Measurements from ENCODE around the gene RPS27. TPM values are rescaled to one million over a fixed set of nuclear protein-coding genes. Genes with fewer than 3 reads are reported as not detected.
"Not testable (repeated sequence)": the region's sequence is repeated elsewhere in the genome, so short reads cannot be mapped to it uniquely, and the experiment has no call there.

Gene RPS27
- polyA plus RNA-seq, 1 donor from 2014 or later = 2,235 TPM

DNA sequence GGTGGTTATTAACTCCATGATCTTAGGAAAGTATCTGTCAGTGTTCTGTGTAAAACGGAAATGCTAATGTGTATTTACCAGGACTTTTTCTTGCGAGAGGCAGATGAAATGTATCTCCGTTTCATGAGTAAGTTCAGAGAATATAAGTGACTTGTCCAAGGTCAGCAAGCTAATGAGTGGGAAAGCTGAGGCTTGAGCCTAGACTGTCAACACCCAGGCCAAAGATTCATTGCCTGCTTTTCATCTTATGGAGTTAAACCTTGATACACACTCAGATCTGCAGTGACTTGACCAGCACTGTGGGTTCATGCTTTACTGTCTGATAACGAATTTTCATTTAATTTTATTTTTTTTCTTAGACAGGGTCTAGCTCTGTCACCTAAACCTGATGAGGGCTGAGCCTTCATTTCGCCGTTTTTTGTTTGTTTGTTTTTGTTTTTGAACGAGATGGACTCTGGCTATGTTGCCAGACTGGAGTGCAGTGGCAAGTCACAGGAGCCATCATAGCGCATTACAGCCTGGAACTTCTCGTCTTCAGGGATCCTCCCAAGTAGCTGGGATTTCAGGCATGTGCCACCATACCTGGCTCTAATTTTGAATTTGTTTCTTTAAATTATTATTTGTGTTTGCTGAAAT is 12.2 kb upstream of the RPS27 start:
- Histone ChIP-seq H3K4me3 (ENCODE audit: low read length) (peak overlapping the region; percentile 100), H3K9me3 (ENCODE audit: low read length) (no peaks in the 10 kb centered on the region), H3K27me3 (ENCODE audit: insufficient read depth, low read depth, low read length) (no peaks in the 10 kb centered on the region), H3K79me2 (replicated peaks; ENCODE audit: insufficient read depth, low read length) (peaks cover 11% of the 10 kb centered on the region), H3F3A (ENCODE audit: insufficient read depth, low read length, poor library complexity, severe bottlenecking) (no peaks in the 10 kb centered on the region), H3K9me2 (ENCODE audit: insufficient read depth, low read length) (no peaks in the 10 kb centered on the region), H2AFZ (ENCODE audit: low read depth, low read length) (peak overlapping the region; percentile 61), H3K4me2 (ENCODE audit: low read length) (peak overlapping the region; percentile 59), H3K27ac (ENCODE audit: low read length) (peak overlapping the region; percentile 91), H3K36me3 (ENCODE audit: insufficient read depth, low read length) (no peaks in the 10 kb centered on the region), H4K20me1 (ENCODE audit: insufficient read depth) (no peaks in the 10 kb centered on the region), H3K9ac (ENCODE audit: low read length) (peak overlapping the region; percentile 88)
- no peak for TF ChIP-seq RAD21 (conservative IDR thresholded peaks at IDR 0.05)
- TF ChIP-seq SMC3 (conservative IDR thresholded peaks at IDR 0.05; ENCODE audit: poor library complexity) = no peak
- no peak for TF ChIP-seq TAF1 (IDR thresholded peaks at IDR 0.05; ENCODE audit: low read depth)
- TF ChIP-seq MXI1 (conservative IDR thresholded peaks at IDR 0.05; ENCODE audit: poor library complexity, severe bottlenecking) = no peak
- TF ChIP-seq EZH2 (IDR thresholded peaks at IDR 0.05; ENCODE audit: borderline replicate concordance, insufficient read depth, low read length, poor library complexity, severe bottlenecking) = no peak
- TF ChIP-seq EP300 (conservative IDR thresholded peaks at IDR 0.05; ENCODE audit: poor library complexity, severe bottlenecking) = no peak
- TF ChIP-seq, protein P1, sequence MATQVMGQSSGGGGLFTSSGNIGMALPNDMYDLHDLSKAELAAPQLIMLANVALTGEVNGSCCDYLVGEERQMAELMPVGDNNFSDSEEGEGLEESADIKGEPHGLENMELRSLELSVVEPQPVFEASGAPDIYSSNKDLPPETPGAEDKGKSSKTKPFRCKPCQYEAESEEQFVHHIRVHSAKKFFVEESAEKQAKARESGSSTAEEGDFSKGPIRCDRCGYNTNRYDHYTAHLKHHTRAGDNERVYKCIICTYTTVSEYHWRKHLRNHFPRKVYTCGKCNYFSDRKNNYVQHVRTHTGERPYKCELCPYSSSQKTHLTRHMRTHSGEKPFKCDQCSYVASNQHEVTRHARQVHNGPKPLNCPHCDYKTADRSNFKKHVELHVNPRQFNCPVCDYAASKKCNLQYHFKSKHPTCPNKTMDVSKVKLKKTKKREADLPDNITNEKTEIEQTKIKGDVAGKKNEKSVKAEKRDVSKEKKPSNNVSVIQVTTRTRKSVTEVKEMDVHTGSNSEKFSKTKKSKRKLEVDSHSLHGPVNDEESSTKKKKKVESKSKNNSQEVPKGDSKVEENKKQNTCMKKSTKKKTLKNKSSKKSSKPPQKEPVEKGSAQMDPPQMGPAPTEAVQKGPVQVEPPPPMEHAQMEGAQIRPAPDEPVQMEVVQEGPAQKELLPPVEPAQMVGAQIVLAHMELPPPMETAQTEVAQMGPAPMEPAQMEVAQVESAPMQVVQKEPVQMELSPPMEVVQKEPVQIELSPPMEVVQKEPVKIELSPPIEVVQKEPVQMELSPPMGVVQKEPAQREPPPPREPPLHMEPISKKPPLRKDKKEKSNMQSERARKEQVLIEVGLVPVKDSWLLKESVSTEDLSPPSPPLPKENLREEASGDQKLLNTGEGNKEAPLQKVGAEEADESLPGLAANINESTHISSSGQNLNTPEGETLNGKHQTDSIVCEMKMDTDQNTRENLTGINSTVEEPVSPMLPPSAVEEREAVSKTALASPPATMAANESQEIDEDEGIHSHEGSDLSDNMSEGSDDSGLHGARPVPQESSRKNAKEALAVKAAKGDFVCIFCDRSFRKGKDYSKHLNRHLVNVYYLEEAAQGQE (IDR thresholded peaks at IDR 0.05; ENCODE audit: borderline replicate concordance) = no peak
- TF ChIP-seq, protein P2, sequence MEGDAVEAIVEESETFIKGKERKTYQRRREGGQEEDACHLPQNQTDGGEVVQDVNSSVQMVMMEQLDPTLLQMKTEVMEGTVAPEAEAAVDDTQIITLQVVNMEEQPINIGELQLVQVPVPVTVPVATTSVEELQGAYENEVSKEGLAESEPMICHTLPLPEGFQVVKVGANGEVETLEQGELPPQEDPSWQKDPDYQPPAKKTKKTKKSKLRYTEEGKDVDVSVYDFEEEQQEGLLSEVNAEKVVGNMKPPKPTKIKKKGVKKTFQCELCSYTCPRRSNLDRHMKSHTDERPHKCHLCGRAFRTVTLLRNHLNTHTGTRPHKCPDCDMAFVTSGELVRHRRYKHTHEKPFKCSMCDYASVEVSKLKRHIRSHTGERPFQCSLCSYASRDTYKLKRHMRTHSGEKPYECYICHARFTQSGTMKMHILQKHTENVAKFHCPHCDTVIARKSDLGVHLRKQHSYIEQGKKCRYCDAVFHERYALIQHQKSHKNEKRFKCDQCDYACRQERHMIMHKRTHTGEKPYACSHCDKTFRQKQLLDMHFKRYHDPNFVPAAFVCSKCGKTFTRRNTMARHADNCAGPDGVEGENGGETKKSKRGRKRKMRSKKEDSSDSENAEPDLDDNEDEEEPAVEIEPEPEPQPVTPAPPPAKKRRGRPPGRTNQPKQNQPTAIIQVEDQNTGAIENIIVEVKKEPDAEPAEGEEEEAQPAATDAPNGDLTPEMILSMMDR (IDR thresholded peaks at IDR 0.05; ENCODE audit: poor library complexity, severe bottlenecking) = no peak
- TF ChIP-seq POLR2AphosphoS5 (IDR thresholded peaks at IDR 0.05) = no peak

DNA sequence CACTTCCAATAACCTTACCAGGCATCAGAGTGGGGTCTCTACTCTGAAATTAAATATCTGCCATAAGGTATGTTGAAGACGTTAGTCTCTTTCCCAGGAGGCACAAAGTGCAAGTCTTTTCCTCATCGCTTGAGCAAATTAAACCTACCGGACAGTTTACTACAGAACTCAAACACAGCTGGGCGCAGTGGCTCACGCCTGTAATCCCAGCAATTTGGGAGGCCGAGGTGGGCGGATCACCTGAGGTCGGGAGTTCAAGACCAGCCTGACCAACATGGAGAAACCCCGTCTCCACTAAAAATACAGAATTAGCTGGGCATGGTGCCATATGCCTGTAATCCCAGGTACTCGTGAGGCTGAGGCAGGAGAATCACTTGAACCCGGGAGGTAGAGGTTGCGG is 11.5 kb upstream of the RPS27 start:
- not testable (repeated sequence) for H2AFZ ChIP-seq (ENCODE audit: low read depth, low read length); H4K20me1 ChIP-seq (ENCODE audit: insufficient read depth); H3K36me3 ChIP-seq (ENCODE audit: insufficient read depth, low read length); H3K27me3 ChIP-seq (ENCODE audit: insufficient read depth, low read depth, low read length); H3K9me2 ChIP-seq (ENCODE audit: insufficient read depth, low read length); H3K27ac ChIP-seq (ENCODE audit: low read length); H3K9ac ChIP-seq (ENCODE audit: low read length); H3K9me3 ChIP-seq (ENCODE audit: low read length); H3K4me2 ChIP-seq (ENCODE audit: low read length); H3F3A ChIP-seq (ENCODE audit: insufficient read depth, low read length, poor library complexity, severe bottlenecking)
- H3K79me2 ChIP-seq (replicated peaks; ENCODE audit: insufficient read depth, low read length) = peaks cover 11% of the 10 kb centered on the region
- peak overlapping the region; percentile 100 for H3K4me3 ChIP-seq (ENCODE audit: low read length)

GRCh38 chr1:153981735-153982134 is 8.8 kb upstream of the RPS27 start:
- H3K9me3 ChIP-seq (ENCODE audit: low read length); H3K9me2 ChIP-seq (ENCODE audit: insufficient read depth, low read length); H3F3A ChIP-seq (ENCODE audit: insufficient read depth, low read length, poor library complexity, severe bottlenecking); H3K27ac ChIP-seq (ENCODE audit: low read length); H3K36me3 ChIP-seq (ENCODE audit: insufficient read depth, low read length); H2AFZ ChIP-seq (ENCODE audit: low read depth, low read length); H4K20me1 ChIP-seq (ENCODE audit: insufficient read depth); H3K4me2 ChIP-seq (ENCODE audit: low read length); H3K27me3 ChIP-seq (ENCODE audit: insufficient read depth, low read depth, low read length); H3K79me2 ChIP-seq (replicated peaks; ENCODE audit: insufficient read depth, low read length); H3K4me3 ChIP-seq (ENCODE audit: low read length); H3K9ac ChIP-seq (ENCODE audit: low read length): not testable (repeated sequence)

All from neural cell (in vitro differentiated cells).